Astrocyte of the spinal cord (primary cell): ENCODE data around the gene PIGN.

Source experiments
- DNase-seq: peaks from one replicate; pipeline ENCODE4 v3.0.0; 2011; ENCODE audit warnings: low read depth, low spot score
- H3K4me3 ChIP-seq: 2 replicates; pipeline ENCODE4 v1.5.1; 2011; ENCODE audit warnings: low read depth, mild to moderate bottlenecking, low read length, moderate library complexity
- CTCF ChIP-seq: IDR thresholded peaks from 2 replicates; pipeline ENCODE4 v1.5.1; 2012; ENCODE audit warnings: low read depth, mild to moderate bottlenecking, low read length, inconsistent platforms
- in situ Hi-C: cut with HindIII; loops from 2 replicates; pipeline ENCODE4 v1.10.0; 2017; ENCODE audit warnings: low sequenced_read_pairs

Gene PIGN

DNA sequence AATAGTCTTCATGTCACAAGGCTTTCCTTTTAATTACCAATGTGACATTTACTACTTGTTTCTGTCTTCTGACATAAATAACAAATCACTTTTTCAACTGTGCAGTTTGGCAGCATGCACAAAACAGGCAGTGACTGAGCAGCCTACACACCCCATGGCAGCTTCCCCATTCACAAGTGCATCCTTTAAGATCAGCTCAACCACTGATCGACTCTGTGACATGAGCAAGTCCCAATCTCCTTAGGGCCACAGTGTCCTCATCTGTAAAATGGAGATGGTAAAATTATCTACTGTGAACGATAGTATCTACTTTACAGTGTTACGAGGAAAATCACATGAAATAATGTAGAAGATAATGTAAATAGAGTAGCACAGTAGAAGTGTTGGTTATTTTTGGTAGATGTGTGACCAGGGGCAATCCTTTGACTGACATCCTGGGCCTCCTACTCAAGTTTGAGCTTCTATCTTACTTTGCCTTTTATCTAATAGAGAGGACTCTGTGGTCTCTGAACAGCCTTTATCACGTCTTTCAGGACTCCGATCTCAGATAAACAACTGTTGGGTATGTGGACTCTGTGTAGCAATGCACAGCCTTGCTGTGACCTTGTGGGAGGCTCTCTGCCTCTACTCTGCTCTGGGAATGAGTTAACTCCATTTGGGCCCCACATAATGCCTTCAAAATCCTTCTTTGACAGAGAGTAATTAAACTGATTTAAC, 120.6 kb downstream of the PIGN start:
- in situ Hi-C loops = no loop called here
- no peak overlapping the region for H3K4me3 ChIP-seq
- DNase-seq = no peak
- TF ChIP-seq CTCF = no peak

- in situ Hi-C loops = no loop called here
- TF ChIP-seq CTCF = no peak
- DNase-seq = no peak
- no peak overlapping the region for H3K4me3 ChIP-seq
These were observed 122.5 kb downstream of the PIGN start for GRCh38 chr18:62064361-62064760.

DNA sequence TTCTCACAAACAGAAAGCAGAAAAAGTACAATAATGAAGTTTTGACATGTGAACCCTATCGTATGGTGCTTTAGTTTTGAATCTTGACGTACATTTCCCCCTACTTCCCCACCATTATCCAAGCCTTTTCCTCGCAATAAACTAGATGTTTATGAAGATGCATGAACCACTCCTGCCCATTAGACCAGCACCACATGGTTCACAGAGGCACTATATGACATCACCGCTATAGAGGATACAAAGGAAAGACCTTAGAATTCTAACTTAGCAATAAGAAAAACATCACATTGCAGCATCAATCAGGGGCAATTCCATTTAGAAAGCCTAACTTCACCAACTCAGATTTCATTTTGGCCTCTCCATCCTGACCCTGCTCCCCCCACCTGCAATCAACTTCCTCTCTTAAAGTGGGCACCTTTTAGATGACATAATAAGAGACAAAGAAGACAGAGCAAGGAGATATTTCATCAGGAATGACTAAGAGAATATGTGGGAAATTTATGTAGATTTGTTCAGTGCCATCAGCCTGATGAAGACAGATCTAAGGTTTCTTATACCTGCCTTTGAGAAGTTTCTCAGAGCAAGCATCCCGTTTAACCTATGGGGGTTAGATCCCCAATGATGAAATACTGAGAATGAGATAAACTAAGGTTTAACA, 124.9 kb downstream of the PIGN start:
- DNase-seq = no peak
- no peak for TF ChIP-seq CTCF
- in situ Hi-C loops = no loop called here
- H3K4me3 ChIP-seq = no peak overlapping the region

GRCh38 chr18:62060820-62061219, 126.0 kb downstream of the PIGN start:
- TF ChIP-seq CTCF = no peak
- DNase-seq = no peak
- H3K4me3 ChIP-seq = no peak overlapping the region
- in situ Hi-C loops = no loop called here

DNA sequence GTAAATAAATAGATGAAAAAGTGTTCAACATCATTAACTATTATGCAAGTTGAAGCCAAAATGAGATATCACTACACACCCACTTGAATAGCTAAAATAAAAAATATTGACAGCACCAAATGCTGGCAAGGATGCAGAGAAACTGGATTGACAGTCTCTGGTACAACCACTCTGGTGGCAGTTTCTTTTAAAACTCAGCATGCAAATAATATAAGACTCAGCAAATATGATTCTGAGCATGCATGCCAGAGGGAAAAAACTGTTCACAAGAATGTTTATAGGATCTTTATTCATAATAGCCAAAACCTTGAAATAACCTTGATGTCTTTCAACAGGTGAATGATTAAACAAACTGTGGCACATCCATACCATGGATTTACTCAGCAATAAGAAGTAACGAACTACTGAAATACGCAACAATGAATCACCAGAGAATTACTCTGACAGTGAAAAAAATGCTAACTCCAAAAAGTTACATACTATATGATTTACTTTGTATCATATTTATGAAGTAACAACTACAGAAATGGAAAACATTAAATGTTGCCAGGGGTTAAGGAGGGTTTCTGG, 131.8 kb downstream of the PIGN start:
- DNase-seq = no peak

DNA sequence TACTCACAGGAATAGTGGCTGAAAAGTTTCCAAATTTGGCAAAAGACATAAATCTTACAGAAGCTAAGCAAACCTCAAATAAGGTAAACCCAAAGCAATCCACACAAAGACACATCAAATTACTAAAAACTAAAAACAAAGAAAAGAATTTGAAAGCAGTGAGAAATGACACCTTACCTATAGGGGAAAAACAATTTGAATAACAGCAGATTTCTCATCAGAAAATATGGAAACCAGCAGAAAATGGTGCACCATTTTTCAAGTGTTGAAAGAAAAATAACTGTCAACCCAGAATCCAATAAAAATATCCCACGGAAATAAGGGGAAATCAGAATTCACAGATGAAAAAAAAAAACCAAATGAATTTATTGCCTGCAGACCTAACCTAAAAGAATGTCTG, 138.6 kb downstream of the PIGN start:
- no peak overlapping the region for H3K4me3 ChIP-seq
- TF ChIP-seq CTCF = no peak
- DNase-seq = no peak
- in situ Hi-C loops = no loop called here

More for the DNA sequence above, 131.8 kb downstream of the PIGN start:
- in situ Hi-C loops = no loop called here
- TF ChIP-seq CTCF = no peak
- no peak overlapping the region for H3K4me3 ChIP-seq
